ENCODE data around the gene KIF23.

KIF23 gene

DNA sequence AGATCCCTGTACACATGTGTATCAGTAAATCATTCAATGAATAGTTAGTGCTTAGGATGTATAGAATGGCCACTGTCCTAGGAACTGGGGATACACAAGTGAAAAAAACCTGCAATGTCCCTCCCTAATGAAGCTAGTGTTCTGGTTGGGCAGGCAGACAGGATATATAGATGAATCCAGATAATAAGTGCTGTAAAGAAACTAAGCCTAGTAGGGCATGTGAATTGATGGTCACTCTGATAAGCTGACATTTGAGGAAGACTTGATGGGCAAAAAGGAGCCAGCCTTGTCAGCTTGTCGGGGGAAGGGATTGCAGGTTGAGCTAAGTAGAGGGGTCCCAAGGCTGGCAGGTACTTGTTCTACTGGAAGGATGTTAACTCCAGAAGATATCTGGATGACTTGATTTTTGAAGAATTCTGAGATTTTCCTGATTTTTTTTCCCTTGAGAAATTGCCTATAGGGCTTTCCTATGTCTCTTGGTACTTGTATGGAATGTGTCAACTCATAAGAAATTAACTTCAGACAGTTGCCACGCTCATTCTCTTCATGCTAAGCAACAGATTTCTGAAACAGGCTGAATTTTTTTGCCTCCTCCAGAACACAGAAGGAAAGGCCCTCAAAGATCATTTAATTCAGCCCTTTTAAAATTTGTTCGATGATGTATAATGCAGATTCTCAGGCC lies 6.3 kb upstream of the KIF23 start:
- ChIA-PET CTCF (no interaction called here), POLR2A (interaction anchor here (1.4 kb wide), 1 partner anchor 44 kb away, joined by 3 read pairs; the partner anchor contains the start of gene RPLP1)
- TF ChIP-seq FOXM1 (IDR thresholded peaks at IDR 0.05; ENCODE audit: borderline replicate concordance) (no peak), ZNF384 (IDR thresholded peaks at IDR 0.05) (no peak)
- no peak for DNase-seq (ENCODE audit: extremely low spot score)

- ChIA-PET POLR2A (interaction anchor here (1.4 kb wide), 1 partner anchor 43 kb away, joined by 3 read pairs; the partner anchor contains the start of gene RPLP1), CTCF (no interaction called here)
- no peak for DNase-seq (ENCODE audit: extremely low spot score)
- TF ChIP-seq, protein P1, sequence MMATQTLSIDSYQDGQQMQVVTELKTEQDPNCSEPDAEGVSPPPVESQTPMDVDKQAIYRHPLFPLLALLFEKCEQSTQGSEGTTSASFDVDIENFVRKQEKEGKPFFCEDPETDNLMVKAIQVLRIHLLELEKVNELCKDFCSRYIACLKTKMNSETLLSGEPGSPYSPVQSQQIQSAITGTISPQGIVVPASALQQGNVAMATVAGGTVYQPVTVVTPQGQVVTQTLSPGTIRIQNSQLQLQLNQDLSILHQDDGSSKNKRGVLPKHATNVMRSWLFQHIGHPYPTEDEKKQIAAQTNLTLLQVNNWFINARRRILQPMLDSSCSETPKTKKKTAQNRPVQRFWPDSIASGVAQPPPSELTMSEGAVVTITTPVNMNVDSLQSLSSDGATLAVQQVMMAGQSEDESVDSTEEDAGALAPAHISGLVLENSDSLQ (IDR thresholded peaks at IDR 0.05), result no peak
- no peak for TF ChIP-seq NFRKB (IDR thresholded peaks at IDR 0.05)
- no peak for TF ChIP-seq FOXA1 (IDR thresholded peaks at IDR 0.05)
- no peak for TF ChIP-seq SUZ12 (IDR thresholded peaks at IDR 0.05)
- TF ChIP-seq LEF1 (IDR thresholded peaks at IDR 0.05; ENCODE audit: borderline replicate concordance), result no peak
- TF ChIP-seq ELF4 (IDR thresholded peaks at IDR 0.05), result no peak
- TF ChIP-seq L3MBTL2 (conservative IDR thresholded peaks at IDR 0.05), result no peak
- TF ChIP-seq CTBP1 (IDR thresholded peaks at IDR 0.05; ENCODE audit: borderline replicate concordance), result no peak
- TF ChIP-seq SP1 (IDR thresholded peaks at IDR 0.05), result no peak
- TF ChIP-seq TARDBP (IDR thresholded peaks at IDR 0.05), result no peak
- no peak for TF ChIP-seq ZNF384 (IDR thresholded peaks at IDR 0.05)
- no peak for TF ChIP-seq HDGF (IDR thresholded peaks at IDR 0.05; ENCODE audit: borderline replicate concordance)
- no peak for TF ChIP-seq FOXM1 (IDR thresholded peaks at IDR 0.05; ENCODE audit: borderline replicate concordance)
- no peak for TF ChIP-seq FOXK2 (IDR thresholded peaks at IDR 0.05)
- TF ChIP-seq BHLHE40 (IDR thresholded peaks at IDR 0.05; ENCODE audit: borderline replicate concordance), result no peak
Measured at GRCh38 chr15:69408841-69409240, 5.3 kb upstream of the KIF23 start.

- ChIA-PET CTCF (interaction anchor here (0.7 kb wide), 1 partner anchor 285 kb away, joined by 3 read pairs; no protein-coding TSS in a partner anchor), POLR2A (interaction anchor here (1.1 kb wide), 1 partner anchor 42 kb away, joined by 4 read pairs; the partner anchor contains the start of gene RPLP1)
- DNase-seq (ENCODE audit: extremely low spot score), result no peak
- no peak for TF ChIP-seq BHLHE40 (IDR thresholded peaks at IDR 0.05; ENCODE audit: borderline replicate concordance)
- no peak for TF ChIP-seq FOXM1 (IDR thresholded peaks at IDR 0.05; ENCODE audit: borderline replicate concordance)
- TF ChIP-seq NFRKB (IDR thresholded peaks at IDR 0.05), result no peak
- TF ChIP-seq, protein P1 (IDR thresholded peaks at IDR 0.05), result no peak
- TF ChIP-seq FOXK2 (IDR thresholded peaks at IDR 0.05), result no peak
- TF ChIP-seq CTBP1 (IDR thresholded peaks at IDR 0.05; ENCODE audit: borderline replicate concordance), result no peak
- TF ChIP-seq LEF1 (IDR thresholded peaks at IDR 0.05; ENCODE audit: borderline replicate concordance), result no peak
- no peak for TF ChIP-seq L3MBTL2 (conservative IDR thresholded peaks at IDR 0.05)
- TF ChIP-seq ZNF384 (IDR thresholded peaks at IDR 0.05), result no peak
- no peak for TF ChIP-seq ARNT (IDR thresholded peaks at IDR 0.05)
- TF ChIP-seq TARDBP (IDR thresholded peaks at IDR 0.05), result no peak
- no peak for TF ChIP-seq SUZ12 (IDR thresholded peaks at IDR 0.05)
- TF ChIP-seq SP1 (IDR thresholded peaks at IDR 0.05), result no peak
- no peak for TF ChIP-seq HDGF (IDR thresholded peaks at IDR 0.05; ENCODE audit: borderline replicate concordance)
- no peak for TF ChIP-seq FOXA1 (IDR thresholded peaks at IDR 0.05)
- no peak for TF ChIP-seq ELF4 (IDR thresholded peaks at IDR 0.05)
Measured at GRCh38 chr15:69410248-69410874, 3.8 kb upstream of the KIF23 start.

- no peak for DNase-seq (ENCODE audit: extremely low spot score)
- CTCF ChIA-PET, result interaction anchor here (0.5 kb wide), 1 partner anchor 34 kb away, joined by 3 read pairs; no protein-coding TSS in a partner anchor
- TF ChIP-seq CTBP1 (IDR thresholded peaks at IDR 0.05; ENCODE audit: borderline replicate concordance), result no peak
- TF ChIP-seq, protein P1 (IDR thresholded peaks at IDR 0.05), result no peak
- TF ChIP-seq SUZ12 (IDR thresholded peaks at IDR 0.05), result no peak
- TF ChIP-seq HDGF (IDR thresholded peaks at IDR 0.05; ENCODE audit: borderline replicate concordance), result no peak
- POLR2A ChIA-PET, result no interaction called here
Measured at GRCh38 chr15:69412274-69412673, 1.9 kb upstream of the KIF23 start.

DNA sequence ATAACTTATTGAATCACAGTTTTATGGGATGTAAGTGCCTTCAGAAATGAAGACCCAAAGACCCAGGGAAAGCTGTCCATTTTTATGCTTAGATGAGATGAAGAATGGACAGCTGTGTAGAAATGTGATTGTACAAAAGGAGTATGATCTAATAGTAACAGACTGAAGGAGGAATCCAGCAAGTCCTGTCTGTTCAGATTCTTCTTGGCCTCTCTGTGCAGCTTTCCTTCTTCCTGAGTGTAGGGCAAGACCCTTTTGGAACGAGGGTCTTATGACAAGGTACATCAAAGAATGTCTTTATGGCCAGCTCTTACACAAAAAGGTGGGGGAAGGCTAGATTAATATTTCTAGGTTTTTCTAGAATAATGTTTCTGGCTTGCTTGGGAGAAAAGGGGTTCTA lies 1.4 kb upstream of the KIF23 start:
- DNase-seq (ENCODE audit: extremely low spot score), result no peak
- CTCF ChIA-PET, result interaction anchor here (0.5 kb wide), 1 partner anchor 35 kb away, joined by 3 read pairs; no protein-coding TSS in a partner anchor
- POLR2A ChIA-PET, result no interaction called here
- no peak for TF ChIP-seq FOXK2 (IDR thresholded peaks at IDR 0.05)
- no peak for TF ChIP-seq ELF4 (IDR thresholded peaks at IDR 0.05)
- no peak for TF ChIP-seq LEF1 (IDR thresholded peaks at IDR 0.05; ENCODE audit: borderline replicate concordance)
- TF ChIP-seq, protein P1 (IDR thresholded peaks at IDR 0.05), result no peak
- TF ChIP-seq ARNT (IDR thresholded peaks at IDR 0.05), result no peak
